K562 (cell line): ENCODE data around the gene BORCS5.

Source experiments
- GATA2 ChIP-seq: sonication (generic); formaldehyde crosslinking; IDR thresholded peaks from 2 replicates; pipeline ENCODE4 v1.4.0; 2020; ENCODE audit warnings: mild to moderate bottlenecking, missing genetic modification reagents
- IRF2 ChIP-seq: sonication (generic); formaldehyde crosslinking; IDR thresholded peaks from 2 replicates; pipeline ENCODE4 v1.8.1; 2022; ENCODE audit warnings: mild to moderate bottlenecking, missing genetic modification reagents
- PHF20 ChIP-seq: fragments of 450-650 bp; IDR thresholded peaks from 2 replicates; pipeline ENCODE4 v1.6.1; 2018; ENCODE audit not compliant: partially characterized antibody
- POLR2AphosphoS5 ChIP-seq: IDR thresholded peaks from 2 replicates; pipeline ENCODE4 v1.6.1; 2011; ENCODE audit warnings: mild to moderate bottlenecking, low read depth, low read length, moderate library complexity; ENCODE audit not compliant: control insufficient read depth, insufficient read depth
- SMARCA4 ChIP-seq: fragments of 450-650 bp; IDR thresholded peaks from 2 replicates; pipeline ENCODE4 v1.6.1; 2016
- TF ChIP-seq, protein P1 (sequence below): fragments of 450-650 bp; IDR thresholded peaks from 2 replicates; pipeline ENCODE4 v1.6.1; 2016; ENCODE audit warnings: missing biosample characterization, missing genetic modification characterization

DNA sequence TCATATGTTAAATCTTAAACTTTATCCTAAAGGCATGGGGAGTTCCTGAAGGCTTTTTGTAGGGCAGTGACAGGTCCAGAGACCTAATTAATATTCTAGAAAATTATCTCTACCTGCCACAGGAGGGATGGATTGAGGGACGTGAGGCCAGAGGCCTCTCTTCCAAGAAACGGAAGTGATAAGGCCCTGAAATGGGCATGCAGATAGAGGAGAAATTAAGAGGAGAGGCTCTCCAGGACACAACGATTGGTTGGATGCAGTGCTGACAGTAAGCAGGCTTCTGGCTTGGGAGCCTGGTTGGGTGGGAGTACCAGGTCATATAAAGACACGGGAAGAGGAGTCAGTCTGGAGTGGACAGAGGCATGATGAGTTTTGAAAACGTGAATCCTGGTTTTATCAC, 3.1 kb upstream of the BORCS5 start:
- TF ChIP-seq IRF2 (CRISPR knock-in tag) (no peak), POLR2AphosphoS5 (no peak), PHF20 (no peak), GATA2 (CRISPR knock-in tag) (no peak), SMARCA4 (no peak)
- TF ChIP-seq, protein P1, sequence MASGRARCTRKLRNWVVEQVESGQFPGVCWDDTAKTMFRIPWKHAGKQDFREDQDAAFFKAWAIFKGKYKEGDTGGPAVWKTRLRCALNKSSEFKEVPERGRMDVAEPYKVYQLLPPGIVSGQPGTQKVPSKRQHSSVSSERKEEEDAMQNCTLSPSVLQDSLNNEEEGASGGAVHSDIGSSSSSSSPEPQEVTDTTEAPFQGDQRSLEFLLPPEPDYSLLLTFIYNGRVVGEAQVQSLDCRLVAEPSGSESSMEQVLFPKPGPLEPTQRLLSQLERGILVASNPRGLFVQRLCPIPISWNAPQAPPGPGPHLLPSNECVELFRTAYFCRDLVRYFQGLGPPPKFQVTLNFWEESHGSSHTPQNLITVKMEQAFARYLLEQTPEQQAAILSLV = no peak
